GM10266 (cell line): ENCODE results near the gene MKLN1.

Experiments
- DNase-seq: peaks from one replicate; pipeline ENCODE4 v3.0.0; 2012; ENCODE audit errors: extremely low spot score
- TF ChIP-seq, protein P1 (sequence below): IDR thresholded peaks from 2 replicates; pipeline ENCODE4 v1.5.1; 2012; ENCODE audit warnings: mild to moderate bottlenecking, low read depth; ENCODE audit not compliant: control insufficient read depth, insufficient read depth; ENCODE audit errors: missing control alignments

MKLN1 gene

DNA sequence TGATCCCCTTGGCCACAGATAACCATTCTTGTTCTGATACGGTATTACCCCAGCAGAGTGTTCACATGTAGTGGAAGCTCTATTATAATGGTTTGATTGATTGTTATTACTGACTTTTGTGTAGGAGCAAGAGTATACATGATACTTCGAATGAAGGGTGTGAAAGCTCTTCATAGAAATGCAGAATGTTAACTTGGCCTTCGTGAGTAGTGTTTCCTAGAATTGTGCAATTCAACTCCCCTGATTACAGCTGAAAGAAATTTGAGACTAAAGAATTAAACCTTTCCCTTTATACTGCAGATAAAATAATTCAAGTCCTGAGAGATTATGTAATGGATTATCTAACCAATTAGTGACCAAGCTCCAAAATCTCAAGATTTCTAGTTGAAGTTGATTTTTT, 38.2 kb downstream of the MKLN1 start:
- TF ChIP-seq, protein P1, sequence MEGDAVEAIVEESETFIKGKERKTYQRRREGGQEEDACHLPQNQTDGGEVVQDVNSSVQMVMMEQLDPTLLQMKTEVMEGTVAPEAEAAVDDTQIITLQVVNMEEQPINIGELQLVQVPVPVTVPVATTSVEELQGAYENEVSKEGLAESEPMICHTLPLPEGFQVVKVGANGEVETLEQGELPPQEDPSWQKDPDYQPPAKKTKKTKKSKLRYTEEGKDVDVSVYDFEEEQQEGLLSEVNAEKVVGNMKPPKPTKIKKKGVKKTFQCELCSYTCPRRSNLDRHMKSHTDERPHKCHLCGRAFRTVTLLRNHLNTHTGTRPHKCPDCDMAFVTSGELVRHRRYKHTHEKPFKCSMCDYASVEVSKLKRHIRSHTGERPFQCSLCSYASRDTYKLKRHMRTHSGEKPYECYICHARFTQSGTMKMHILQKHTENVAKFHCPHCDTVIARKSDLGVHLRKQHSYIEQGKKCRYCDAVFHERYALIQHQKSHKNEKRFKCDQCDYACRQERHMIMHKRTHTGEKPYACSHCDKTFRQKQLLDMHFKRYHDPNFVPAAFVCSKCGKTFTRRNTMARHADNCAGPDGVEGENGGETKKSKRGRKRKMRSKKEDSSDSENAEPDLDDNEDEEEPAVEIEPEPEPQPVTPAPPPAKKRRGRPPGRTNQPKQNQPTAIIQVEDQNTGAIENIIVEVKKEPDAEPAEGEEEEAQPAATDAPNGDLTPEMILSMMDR, result no peak
- no peak for DNase-seq

DNA sequence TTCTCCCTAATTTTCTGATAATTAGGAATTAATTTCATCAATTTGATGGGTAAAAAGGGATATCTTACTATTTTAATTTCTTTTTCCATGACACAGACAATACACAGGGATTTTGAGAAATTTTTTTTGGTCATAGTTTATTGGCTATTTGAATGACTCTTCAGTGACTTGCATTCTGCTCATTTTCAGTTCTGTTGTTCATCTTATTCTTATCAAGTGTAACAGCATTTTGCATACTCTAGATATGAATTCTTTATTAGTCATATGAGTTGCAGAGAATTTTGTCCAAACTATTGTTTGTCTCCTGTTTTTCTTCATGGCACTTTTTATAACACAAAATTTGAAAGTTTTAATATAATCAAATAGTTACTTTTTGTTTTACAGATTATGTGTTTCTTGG, 41.7 kb downstream of the MKLN1 start:
- TF ChIP-seq, protein P1, result no peak
- no peak for DNase-seq

DNA sequence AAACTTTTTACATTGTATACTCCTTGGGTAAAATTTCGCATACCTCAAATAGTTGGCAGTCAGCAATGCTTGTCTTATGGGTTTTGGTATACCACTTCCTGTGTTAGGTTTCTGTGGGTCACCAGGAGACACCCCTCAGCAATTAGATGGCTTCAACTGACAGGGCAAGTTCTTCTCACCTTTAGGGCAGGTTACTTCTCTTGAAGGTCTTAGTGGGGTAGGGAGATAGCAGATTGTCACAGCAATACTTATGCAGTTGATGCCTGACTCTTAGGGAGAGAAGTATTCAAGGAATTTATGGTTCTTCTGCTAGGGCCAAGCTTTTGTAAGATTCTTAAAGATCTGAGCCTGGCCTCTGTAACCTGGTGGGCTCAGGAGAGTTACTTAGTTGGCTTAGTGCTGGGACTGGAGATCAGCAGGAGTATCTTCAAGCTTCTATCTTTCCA, 42.9 kb downstream of the MKLN1 start:
- TF ChIP-seq, protein P1, result no peak
- DNase-seq, result no peak

DNA sequence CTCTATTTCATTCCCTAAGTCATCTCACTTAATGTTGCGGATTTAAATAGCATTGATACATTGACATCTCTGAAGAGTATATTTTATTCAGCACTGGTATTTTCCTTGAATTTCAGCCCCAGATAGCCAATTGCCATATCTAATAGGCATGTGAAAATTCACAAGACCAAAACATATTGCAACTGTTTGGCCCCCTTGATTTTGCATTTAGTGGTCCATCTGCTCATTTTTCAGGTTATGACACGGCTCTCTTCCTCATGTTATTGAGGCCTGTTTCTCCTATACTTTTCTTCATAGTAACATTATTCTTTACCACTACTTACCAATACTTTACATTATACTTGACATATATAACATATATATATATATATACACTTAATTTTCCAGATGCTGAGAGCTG, 43.7 kb downstream of the MKLN1 start:
- TF ChIP-seq, protein P1, result no peak
- DNase-seq, result no peak

DNA sequence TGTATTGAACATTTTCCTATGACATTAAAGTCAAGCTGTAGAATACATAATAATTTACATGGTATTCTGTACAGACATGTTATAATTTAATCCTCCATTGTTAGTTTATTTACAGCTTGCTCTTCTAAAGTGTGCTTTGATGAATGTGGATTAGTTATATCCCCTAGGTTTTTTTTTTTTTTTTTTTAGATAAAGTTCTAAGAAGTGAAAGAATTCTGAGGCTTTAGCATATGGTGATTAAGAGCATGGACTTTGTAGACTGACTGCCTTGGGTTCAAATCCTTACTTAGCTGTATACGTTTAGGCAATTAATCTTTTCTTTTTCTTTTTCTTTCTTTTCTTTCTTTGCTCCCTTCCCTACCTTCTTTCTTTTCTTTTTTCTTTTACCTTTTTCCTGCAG, 44.9 kb downstream of the MKLN1 start:
- no peak for DNase-seq
- TF ChIP-seq, protein P1, result no peak

DNA sequence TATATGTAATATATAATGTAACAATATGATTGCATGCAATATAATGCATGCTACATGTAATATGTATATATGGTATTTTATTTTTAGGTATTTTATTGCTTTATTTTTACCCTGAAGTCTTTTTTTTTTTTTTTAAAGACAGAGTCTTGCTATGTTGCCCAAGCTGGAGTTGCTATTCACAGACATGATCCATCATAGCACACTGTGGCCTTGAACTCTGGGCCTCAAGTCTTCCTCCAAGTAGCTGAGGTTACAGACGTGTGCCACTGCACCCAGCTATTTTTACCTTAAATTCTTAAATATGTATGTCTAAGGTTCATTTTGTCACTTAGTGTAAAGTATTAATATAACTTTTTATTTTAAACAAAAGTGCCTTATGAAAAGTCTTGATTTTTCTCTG, 47.1 kb downstream of the MKLN1 start:
- TF ChIP-seq, protein P1, result no peak
- no peak for DNase-seq

DNA sequence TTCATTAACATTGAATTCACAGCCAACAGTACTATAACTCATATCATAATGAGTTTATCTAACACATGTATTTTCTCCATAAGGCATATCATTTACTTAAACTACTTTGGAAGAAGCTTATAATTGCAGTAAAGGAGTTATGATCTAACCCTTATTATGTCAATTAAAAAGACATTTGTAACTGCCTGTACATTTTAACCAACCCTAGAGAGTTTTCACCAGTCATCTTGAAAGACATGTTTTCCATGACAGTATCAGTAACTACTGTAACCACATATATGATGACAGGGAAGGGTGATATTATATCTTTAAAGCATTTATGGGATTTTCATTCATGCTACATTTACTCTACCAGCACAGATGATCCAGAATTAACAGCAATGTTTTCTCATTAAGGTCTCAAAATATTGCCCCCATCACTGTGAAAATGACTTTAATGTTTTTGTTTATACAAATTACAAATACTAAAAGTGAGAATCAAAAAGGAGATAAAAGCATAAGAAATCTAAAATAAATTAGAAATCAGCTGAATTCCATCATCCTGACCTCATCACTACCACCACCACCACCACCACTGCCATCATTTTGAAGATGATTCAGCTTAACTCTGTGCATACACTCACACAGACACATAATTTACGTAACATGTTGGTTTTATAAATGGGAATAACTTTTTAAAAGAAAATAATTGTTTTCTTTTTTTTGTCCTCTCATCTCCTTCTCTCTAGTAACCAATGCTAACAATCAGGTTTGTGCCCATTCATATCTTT, 53.6 kb downstream of the MKLN1 start:
- DNase-seq, result no peak
- TF ChIP-seq, protein P1, result no peak
